Measurements from ENCODE around the gene KRT12. TPM values are rescaled to one million over a fixed set of nuclear protein-coding genes. Genes with fewer than 3 reads are reported as not detected.

The KRT12 gene
- polyA plus RNA-seq, 1 of the 3 experiments (the other 2 are of a cell fraction): not detected

DNA sequence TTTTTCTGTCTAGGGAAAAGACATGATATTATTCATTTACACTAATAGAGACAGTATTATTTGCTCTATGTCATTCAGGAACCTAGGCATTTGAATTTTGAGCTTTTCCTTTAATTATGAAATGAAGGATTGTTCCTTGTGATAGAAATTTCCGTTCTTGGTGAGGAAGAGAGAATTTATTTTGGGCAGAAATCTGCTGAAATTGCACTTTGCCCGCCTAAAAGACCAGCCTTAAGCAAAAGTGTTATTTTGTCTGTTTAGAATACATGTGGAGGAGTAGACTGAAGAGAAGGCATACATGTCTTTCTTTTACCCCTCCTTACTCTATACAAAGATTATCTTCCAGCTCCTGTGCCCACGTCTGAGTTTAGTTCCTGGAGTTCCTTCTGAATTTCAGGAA lies 27.8 kb downstream of the KRT12 start:
- H3K27me3 ChIP-seq (ENCODE audit: insufficient read depth): peaks cover 29% of the 10 kb centered on the region; the same call in 1 of the 2 replicates
- no peaks in the 10 kb centered on the region for H3K9me3 ChIP-seq
- WGBS (ENCODE audit: low lambda C conversion rate): 58% methylated on average over 3 of the region's 3 CpGs
- no peak overlapping the region for H3K27ac ChIP-seq (ENCODE audit: low read depth in 2 of 2, low read length in 1 of 2)
- H3K4me3 ChIP-seq (ENCODE audit: low read depth in 2 of 2, low read length in 1 of 2): no peak overlapping the region
- peaks cover 0 to 5% of the 10 kb centered on the region in 2 experiments for H3K36me3 ChIP-seq (replicated peaks in 1 of 2; ENCODE audit: control insufficient read depth in 1 of 2, insufficient read depth in 2 of 2, low read length in 1 of 2)
- no peak for DNase-seq
- no peaks in the 10 kb centered on the region for H3K79me2 ChIP-seq (ENCODE audit: insufficient read depth)
- CTCF ChIA-PET: interaction anchor here (1.0 kb wide), 1 partner anchor 710 kb away, joined by 4 read pairs; no protein-coding TSS in a partner anchor
- H3F3A ChIP-seq (replicated peaks; ENCODE audit: insufficient read depth): no peaks in the 10 kb centered on the region
- no peaks in the 10 kb centered on the region for H3K9me2 ChIP-seq
- H3K4me2 ChIP-seq: no peak overlapping the region
- TF ChIP-seq GABPA (IDR thresholded peaks at IDR 0.05; ENCODE audit: low read depth): no peak
- no peak for TF ChIP-seq FOSL2 (IDR thresholded peaks at IDR 0.05; ENCODE audit: borderline replicate concordance, low read depth)
- no peak for TF ChIP-seq RAD21 (IDR thresholded peaks at IDR 0.05; ENCODE audit: low read length)
- no peak overlapping the region for H2AFZ ChIP-seq (ENCODE audit: low read depth)
- POLR2A ChIA-PET: no interaction called here
- H3K9ac ChIP-seq: no peak overlapping the region
- H4K20me1 ChIP-seq (ENCODE audit: insufficient read depth): no peaks in the 10 kb centered on the region
- no peaks in the 10 kb centered on the region for H3K4me1 ChIP-seq (ENCODE audit: control insufficient read depth in 1 of 2, insufficient read depth in 2 of 2, low read depth in 1 of 2, low read length in 1 of 2)

DNA sequence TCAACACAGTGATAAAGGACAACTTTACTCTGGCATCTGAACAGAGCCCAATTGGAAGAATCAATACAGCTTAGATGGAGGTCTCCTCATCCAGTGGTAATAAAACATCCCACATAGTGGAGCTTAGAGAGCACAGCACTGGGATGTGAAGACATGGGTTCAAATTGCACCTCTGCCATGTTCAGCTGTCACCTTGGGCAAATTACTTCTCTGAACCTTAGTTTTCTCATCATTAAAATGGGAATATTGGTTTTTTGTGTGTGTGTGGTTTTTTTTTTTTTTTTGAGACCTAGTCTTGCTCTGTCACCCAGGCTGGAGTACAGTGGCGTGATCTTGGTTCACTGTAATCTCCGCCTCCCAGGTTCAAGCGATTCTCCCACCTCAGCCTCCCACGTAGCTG lies 31.0 kb downstream of the KRT12 start:
- no peaks in the 10 kb centered on the region for H3F3A ChIP-seq (replicated peaks; ENCODE audit: insufficient read depth)
- H3K79me2 ChIP-seq (ENCODE audit: insufficient read depth): no peaks in the 10 kb centered on the region
- H2AFZ ChIP-seq (ENCODE audit: low read depth): no peak overlapping the region
- WGBS (ENCODE audit: low lambda C conversion rate): 86% methylated on average over 4 of the region's 4 CpGs
- no peaks in the 10 kb centered on the region for H3K9me3 ChIP-seq
- POLR2A ChIA-PET: no interaction called here
- H3K36me3 ChIP-seq (replicated peaks in 1 of 2; ENCODE audit: control insufficient read depth in 1 of 2, insufficient read depth in 2 of 2, low read length in 1 of 2): peaks cover 0 to 5% of the 10 kb centered on the region in 2 experiments
- peaks cover 4% of the 10 kb centered on the region; the same call in 1 of the 2 replicates for H3K27me3 ChIP-seq (ENCODE audit: insufficient read depth)
- no peak for DNase-seq
- no peak overlapping the region for H3K4me3 ChIP-seq (ENCODE audit: low read depth in 2 of 2, low read length in 1 of 2)
- no peaks in the 10 kb centered on the region for H4K20me1 ChIP-seq (ENCODE audit: insufficient read depth)
- H3K4me2 ChIP-seq: no peak overlapping the region
- H3K27ac ChIP-seq (ENCODE audit: low read depth in 2 of 2, low read length in 1 of 2): no peak overlapping the region
- H3K4me1 ChIP-seq (ENCODE audit: control insufficient read depth in 1 of 2, insufficient read depth in 2 of 2, low read depth in 1 of 2, low read length in 1 of 2): no peaks in the 10 kb centered on the region
- no peak overlapping the region for H3K9ac ChIP-seq
- TF ChIP-seq CHD2 (IDR thresholded peaks at IDR 0.05; ENCODE audit: low read length, partially characterized antibody) (no peak), YY1 (IDR thresholded peaks at IDR 0.05; ENCODE audit: low read depth) (no peak), FOXJ3 (CRISPR knock-in tag; IDR thresholded peaks at IDR 0.05) (no peak), SMC3 (IDR thresholded peaks at IDR 0.05; ENCODE audit: low read depth, low read length) (no peak), POLR2AphosphoS5 (IDR thresholded peaks at IDR 0.05; ENCODE audit: low read depth, low read length) (no peak), NRF1 (IDR thresholded peaks at IDR 0.05; ENCODE audit: low read depth, low read length) (no peak), ELF1 (IDR thresholded peaks at IDR 0.05) (no peak), GABPA (IDR thresholded peaks at IDR 0.05; ENCODE audit: low read depth) (no peak), MEF2A (IDR thresholded peaks at IDR 0.05; ENCODE audit: borderline replicate concordance, low read depth) (no peak)
- TF ChIP-seq, protein P1, sequence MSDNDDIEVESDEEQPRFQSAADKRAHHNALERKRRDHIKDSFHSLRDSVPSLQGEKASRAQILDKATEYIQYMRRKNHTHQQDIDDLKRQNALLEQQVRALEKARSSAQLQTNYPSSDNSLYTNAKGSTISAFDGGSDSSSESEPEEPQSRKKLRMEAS (IDR thresholded peaks at IDR 0.05; ENCODE audit: low read depth): no peak
- TF ChIP-seq, protein P2, sequence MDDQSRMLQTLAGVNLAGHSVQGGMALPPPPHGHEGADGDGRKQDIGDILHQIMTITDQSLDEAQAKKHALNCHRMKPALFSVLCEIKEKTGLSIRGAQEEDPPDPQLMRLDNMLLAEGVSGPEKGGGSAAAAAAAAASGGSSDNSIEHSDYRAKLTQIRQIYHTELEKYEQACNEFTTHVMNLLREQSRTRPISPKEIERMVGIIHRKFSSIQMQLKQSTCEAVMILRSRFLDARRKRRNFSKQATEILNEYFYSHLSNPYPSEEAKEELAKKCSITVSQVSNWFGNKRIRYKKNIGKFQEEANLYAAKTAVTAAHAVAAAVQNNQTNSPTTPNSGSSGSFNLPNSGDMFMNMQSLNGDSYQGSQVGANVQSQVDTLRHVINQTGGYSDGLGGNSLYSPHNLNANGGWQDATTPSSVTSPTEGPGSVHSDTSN (IDR thresholded peaks at IDR 0.05): no peak
- TF ChIP-seq, protein P3, sequence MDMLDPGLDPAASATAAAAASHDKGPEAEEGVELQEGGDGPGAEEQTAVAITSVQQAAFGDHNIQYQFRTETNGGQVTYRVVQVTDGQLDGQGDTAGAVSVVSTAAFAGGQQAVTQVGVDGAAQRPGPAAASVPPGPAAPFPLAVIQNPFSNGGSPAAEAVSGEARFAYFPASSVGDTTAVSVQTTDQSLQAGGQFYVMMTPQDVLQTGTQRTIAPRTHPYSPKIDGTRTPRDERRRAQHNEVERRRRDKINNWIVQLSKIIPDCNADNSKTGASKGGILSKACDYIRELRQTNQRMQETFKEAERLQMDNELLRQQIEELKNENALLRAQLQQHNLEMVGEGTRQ (IDR thresholded peaks at IDR 0.05; ENCODE audit: borderline replicate concordance, low read depth, low read length): no peak
- TF ChIP-seq, protein P4, sequence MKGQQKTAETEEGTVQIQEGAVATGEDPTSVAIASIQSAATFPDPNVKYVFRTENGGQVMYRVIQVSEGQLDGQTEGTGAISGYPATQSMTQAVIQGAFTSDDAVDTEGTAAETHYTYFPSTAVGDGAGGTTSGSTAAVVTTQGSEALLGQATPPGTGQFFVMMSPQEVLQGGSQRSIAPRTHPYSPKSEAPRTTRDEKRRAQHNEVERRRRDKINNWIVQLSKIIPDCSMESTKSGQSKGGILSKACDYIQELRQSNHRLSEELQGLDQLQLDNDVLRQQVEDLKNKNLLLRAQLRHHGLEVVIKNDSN (IDR thresholded peaks at IDR 0.05; ENCODE audit: borderline replicate concordance, low read depth): no peak
- TF ChIP-seq, protein P5, sequence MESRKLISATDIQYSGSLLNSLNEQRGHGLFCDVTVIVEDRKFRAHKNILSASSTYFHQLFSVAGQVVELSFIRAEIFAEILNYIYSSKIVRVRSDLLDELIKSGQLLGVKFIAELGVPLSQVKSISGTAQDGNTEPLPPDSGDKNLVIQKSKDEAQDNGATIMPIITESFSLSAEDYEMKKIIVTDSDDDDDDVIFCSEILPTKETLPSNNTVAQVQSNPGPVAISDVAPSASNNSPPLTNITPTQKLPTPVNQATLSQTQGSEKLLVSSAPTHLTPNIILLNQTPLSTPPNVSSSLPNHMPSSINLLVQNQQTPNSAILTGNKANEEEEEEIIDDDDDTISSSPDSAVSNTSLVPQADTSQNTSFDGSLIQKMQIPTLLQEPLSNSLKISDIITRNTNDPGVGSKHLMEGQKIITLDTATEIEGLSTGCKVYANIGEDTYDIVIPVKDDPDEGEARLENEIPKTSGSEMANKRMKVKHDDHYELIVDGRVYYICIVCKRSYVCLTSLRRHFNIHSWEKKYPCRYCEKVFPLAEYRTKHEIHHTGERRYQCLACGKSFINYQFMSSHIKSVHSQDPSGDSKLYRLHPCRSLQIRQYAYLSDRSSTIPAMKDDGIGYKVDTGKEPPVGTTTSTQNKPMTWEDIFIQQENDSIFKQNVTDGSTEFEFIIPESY (IDR thresholded peaks at IDR 0.05; ENCODE audit: borderline replicate concordance, low read depth): no peak
- CTCF ChIA-PET: no interaction called here
- H3K9me2 ChIP-seq: no peaks in the 10 kb centered on the region

Measured in SK-N-SH (cell line).